Neural cell (in vitro differentiated cells): ENCODE data around the gene DDC. TPM values are rescaled to one million over a fixed set of nuclear protein-coding genes. Genes with fewer than 3 reads are reported as not detected.
A peak's percentile ranks its signal among the peaks of the same experiment; 100 is the strongest.

ENCODE experiments used
- H2AFZ ChIP-seq: fragments of 200-600, 300-800 bp; sonication (generic), shearing (Covaris generic); 2 replicates; pipeline ENCODE4 v1.6.0; 2014; ENCODE audit warnings: low read depth, mild to moderate bottlenecking, antibody characterized with exemption, low read length, moderate library complexity
- H3F3A ChIP-seq: fragments of 200-600 bp; shearing (Covaris generic); 2 replicates; pipeline ENCODE4 v1.6.1; 2016; ENCODE audit warnings: mild to moderate bottlenecking, moderate library complexity, mixed read lengths, antibody characterized with exemption, low read length; ENCODE audit not compliant: insufficient read depth, poor library complexity, severe bottlenecking
- H3K27ac ChIP-seq: fragments of 200-600, 300-800 bp; sonication (generic), shearing (Covaris generic); 2 replicates; pipeline ENCODE4 v1.5.1; 2014; ENCODE audit warnings: mild to moderate bottlenecking, low read length, moderate library complexity
- H3K27me3 ChIP-seq: fragments of 300-800, 200-600 bp; sonication (generic), shearing (Covaris generic); 2 replicates; pipeline ENCODE4 v1.6.0; 2014; ENCODE audit warnings: mild to moderate bottlenecking, low read depth, low read length, moderate library complexity; ENCODE audit not compliant: insufficient read depth
- H3K36me3 ChIP-seq: fragments of 300-800, 200-600 bp; sonication (generic), shearing (Covaris generic); 2 replicates; pipeline ENCODE4 v1.5.1; 2014; ENCODE audit warnings: mild to moderate bottlenecking, antibody characterized with exemption, low read length, moderate library complexity; ENCODE audit not compliant: insufficient read depth
- H3K4me2 ChIP-seq: fragments of 300-800, 200-600 bp; sonication (generic), shearing (Covaris generic); 2 replicates; pipeline ENCODE4 v1.6.0; 2014; ENCODE audit warnings: mild to moderate bottlenecking, low read length
- H3K4me3 ChIP-seq: fragments of 300-800, 200-600 bp; sonication (generic), shearing (Covaris generic); 2 replicates; pipeline ENCODE4 v1.5.1; 2014; ENCODE audit warnings: mild to moderate bottlenecking, low read length, moderate library complexity
- H3K79me2 ChIP-seq: fragments of 200-600 bp; shearing (Covaris generic); replicated peaks from 2 replicates; pipeline ENCODE4 v1.6.0; 2014; ENCODE audit warnings: mild to moderate bottlenecking, low read length, moderate library complexity; ENCODE audit not compliant: insufficient read depth
- H3K9ac ChIP-seq: fragments of 300-800, 200-600 bp; sonication (generic), shearing (Covaris generic); 2 replicates; pipeline ENCODE4 v1.6.1; 2016; ENCODE audit warnings: mild to moderate bottlenecking, low read length, mixed read lengths
- H3K9me2 ChIP-seq: fragments of 200-600 bp; shearing (Covaris generic); 2 replicates; pipeline ENCODE4 v1.6.1; 2016; ENCODE audit warnings: mild to moderate bottlenecking, low read length, mixed read lengths; ENCODE audit not compliant: insufficient read depth
- H3K9me3 ChIP-seq: fragments of 200-600, 300-800 bp; sonication (generic), shearing (Covaris generic); 2 replicates; pipeline ENCODE4 v1.6.1; 2016; ENCODE audit warnings: mild to moderate bottlenecking, mixed run types, low read length, moderate library complexity, mixed read lengths
- H4K20me1 ChIP-seq: fragments of 200-600 bp; shearing (Covaris generic); 2 replicates; pipeline ENCODE4 v1.6.1; 2016; ENCODE audit warnings: mild to moderate bottlenecking, mixed run types; ENCODE audit not compliant: insufficient read depth
- CTCF ChIP-seq: fragments of 450-650 bp; IDR thresholded peaks from 2 replicates; pipeline ENCODE4 v1.5.1; 2014; ENCODE audit warnings: antibody characterized with exemption, mild to moderate bottlenecking, moderate library complexity; ENCODE audit not compliant: poor library complexity, severe bottlenecking
- EP300 ChIP-seq: fragments of 450-650 bp; conservative IDR thresholded peaks from 2 replicates; pipeline ENCODE4 v1.6.1; 2014; ENCODE audit warnings: antibody characterized with exemption, mild to moderate bottlenecking, moderate library complexity; ENCODE audit not compliant: poor library complexity, severe bottlenecking
- EZH2 ChIP-seq: fragments of 200-600, 300-800 bp; shearing (Covaris generic), sonication (generic); IDR thresholded peaks from 2 replicates; pipeline ENCODE4 v1.6.1; 2014; ENCODE audit warnings: antibody characterized with exemption, low read length, borderline replicate concordance, mild to moderate bottlenecking; ENCODE audit not compliant: insufficient read depth, poor library complexity, severe bottlenecking
- MXI1 ChIP-seq: fragments of 450-650 bp; conservative IDR thresholded peaks from 2 replicates; pipeline ENCODE4 v1.6.1; 2014; ENCODE audit warnings: antibody characterized with exemption, mild to moderate bottlenecking; ENCODE audit not compliant: poor library complexity, severe bottlenecking
- POLR2AphosphoS5 ChIP-seq: IDR thresholded peaks from 2 replicates; pipeline ENCODE4 v1.6.1; 2012
- RAD21 ChIP-seq: fragments of 450-650 bp; conservative IDR thresholded peaks from 2 replicates; pipeline ENCODE4 v1.6.1; 2014; ENCODE audit warnings: antibody characterized with exemption, mild to moderate bottlenecking, moderate library complexity
- SMC3 ChIP-seq: fragments of 450-650 bp; conservative IDR thresholded peaks from 2 replicates; pipeline ENCODE4 v1.6.1; 2014; ENCODE audit warnings: antibody characterized with exemption, mild to moderate bottlenecking, moderate library complexity; ENCODE audit not compliant: poor library complexity
- TAF1 ChIP-seq: IDR thresholded peaks from 2 replicates; pipeline ENCODE4 v1.6.1; 2012; ENCODE audit warnings: low read depth
- polyA plus RNA-seq: library from polyadenylated mRNA; depleted of rRNA; stranded (reverse); fragments of >200 nt; gene quantifications from 2 replicates; pipeline ENCODE4 v1.2.3, GENCODE V29; 2014
- TF ChIP-seq, protein P1 (sequence below): IDR thresholded peaks from 2 replicates; pipeline ENCODE4 v1.6.1; 2012; ENCODE audit warnings: borderline replicate concordance

Gene DDC
- polyA plus RNA-seq, 1 donor from 2014 or later, result 42.9 TPM

DNA sequence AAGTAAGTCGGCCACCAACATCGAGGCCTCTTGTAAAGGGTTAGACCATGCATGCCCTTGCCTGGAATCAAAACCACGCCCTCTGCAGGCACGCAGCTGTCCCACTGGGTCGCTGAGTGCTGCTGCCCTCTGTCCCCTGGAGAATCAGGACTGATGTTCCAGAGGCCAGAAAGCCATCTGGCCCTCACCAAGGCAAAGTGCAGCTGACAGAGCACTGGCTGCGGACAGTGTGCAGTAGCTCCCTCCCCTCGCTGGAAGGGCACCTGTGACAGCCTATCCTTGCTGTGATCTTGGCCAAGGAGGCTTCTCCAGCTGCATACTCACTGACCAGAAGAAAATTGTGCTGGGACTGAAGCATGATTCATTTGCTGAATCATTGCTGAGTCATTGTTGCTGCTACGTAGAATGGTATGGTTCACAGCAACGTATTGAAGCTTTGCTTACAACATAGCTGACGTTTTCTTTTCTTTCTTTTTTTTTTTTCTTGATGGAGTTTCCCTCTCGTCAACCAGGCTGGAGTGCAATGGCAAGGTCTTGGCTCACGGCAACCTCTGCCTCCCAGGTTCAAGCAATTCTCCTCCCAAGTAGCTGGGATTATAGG lies 30.4 kb downstream of the DDC start:
- TF ChIP-seq, protein P1, sequence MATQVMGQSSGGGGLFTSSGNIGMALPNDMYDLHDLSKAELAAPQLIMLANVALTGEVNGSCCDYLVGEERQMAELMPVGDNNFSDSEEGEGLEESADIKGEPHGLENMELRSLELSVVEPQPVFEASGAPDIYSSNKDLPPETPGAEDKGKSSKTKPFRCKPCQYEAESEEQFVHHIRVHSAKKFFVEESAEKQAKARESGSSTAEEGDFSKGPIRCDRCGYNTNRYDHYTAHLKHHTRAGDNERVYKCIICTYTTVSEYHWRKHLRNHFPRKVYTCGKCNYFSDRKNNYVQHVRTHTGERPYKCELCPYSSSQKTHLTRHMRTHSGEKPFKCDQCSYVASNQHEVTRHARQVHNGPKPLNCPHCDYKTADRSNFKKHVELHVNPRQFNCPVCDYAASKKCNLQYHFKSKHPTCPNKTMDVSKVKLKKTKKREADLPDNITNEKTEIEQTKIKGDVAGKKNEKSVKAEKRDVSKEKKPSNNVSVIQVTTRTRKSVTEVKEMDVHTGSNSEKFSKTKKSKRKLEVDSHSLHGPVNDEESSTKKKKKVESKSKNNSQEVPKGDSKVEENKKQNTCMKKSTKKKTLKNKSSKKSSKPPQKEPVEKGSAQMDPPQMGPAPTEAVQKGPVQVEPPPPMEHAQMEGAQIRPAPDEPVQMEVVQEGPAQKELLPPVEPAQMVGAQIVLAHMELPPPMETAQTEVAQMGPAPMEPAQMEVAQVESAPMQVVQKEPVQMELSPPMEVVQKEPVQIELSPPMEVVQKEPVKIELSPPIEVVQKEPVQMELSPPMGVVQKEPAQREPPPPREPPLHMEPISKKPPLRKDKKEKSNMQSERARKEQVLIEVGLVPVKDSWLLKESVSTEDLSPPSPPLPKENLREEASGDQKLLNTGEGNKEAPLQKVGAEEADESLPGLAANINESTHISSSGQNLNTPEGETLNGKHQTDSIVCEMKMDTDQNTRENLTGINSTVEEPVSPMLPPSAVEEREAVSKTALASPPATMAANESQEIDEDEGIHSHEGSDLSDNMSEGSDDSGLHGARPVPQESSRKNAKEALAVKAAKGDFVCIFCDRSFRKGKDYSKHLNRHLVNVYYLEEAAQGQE, result no peak
- no peak for TF ChIP-seq POLR2AphosphoS5
- TF ChIP-seq EP300, result no peak
- no peak for TF ChIP-seq RAD21
- TF ChIP-seq CTCF, result no peak
- TF ChIP-seq TAF1, result no peak
- TF ChIP-seq SMC3, result no peak
- no peak for TF ChIP-seq MXI1
- no peak for TF ChIP-seq EZH2
- H3K9me2 ChIP-seq, result no peaks in the 10 kb centered on the region
- H3K9me3 ChIP-seq, result no peaks in the 10 kb centered on the region
- peaks cover 7% of the 10 kb centered on the region for H3F3A ChIP-seq
- no peak overlapping the region for H3K4me2 ChIP-seq
- no peaks in the 10 kb centered on the region for H4K20me1 ChIP-seq
- no peaks in the 10 kb centered on the region for H3K27me3 ChIP-seq
- H3K4me3 ChIP-seq, result no peak overlapping the region
- no peaks in the 10 kb centered on the region for H3K79me2 ChIP-seq
- H3K36me3 ChIP-seq, result no peaks in the 10 kb centered on the region
- H2AFZ ChIP-seq, result no peak overlapping the region
- no peak overlapping the region for H3K27ac ChIP-seq
- H3K9ac ChIP-seq, result no peak overlapping the region

DNA sequence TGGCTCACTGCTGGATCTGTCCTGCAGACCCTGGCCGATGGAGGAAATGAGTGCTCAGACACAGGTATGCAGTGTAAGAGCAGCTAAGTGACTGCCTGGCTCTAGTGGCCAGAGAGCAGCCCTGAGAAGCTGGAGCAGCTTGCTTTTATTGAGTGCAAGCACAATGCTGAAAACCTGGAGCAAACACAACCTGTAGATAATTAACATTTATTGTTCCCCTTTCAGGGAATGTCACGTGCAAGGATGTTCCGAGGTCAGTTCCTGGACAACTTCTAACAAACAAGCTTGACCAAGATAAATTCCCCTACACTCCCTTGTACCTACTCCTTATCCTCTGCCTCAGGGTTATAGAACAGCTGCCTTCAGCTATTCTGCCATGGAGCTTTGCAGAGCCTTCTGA lies 31.3 kb downstream of the DDC start:
- Histone ChIP-seq H3F3A (peaks cover 7% of the 10 kb centered on the region), H3K9ac (no peak overlapping the region), H3K27ac (peak overlapping the region; percentile 99), H4K20me1 (no peaks in the 10 kb centered on the region), H3K27me3 (no peaks in the 10 kb centered on the region), H3K4me3 (no peak overlapping the region), H3K79me2 (no peaks in the 10 kb centered on the region), H3K4me2 (no peak overlapping the region), H2AFZ (no peak overlapping the region), H3K9me2 (no peaks in the 10 kb centered on the region), H3K36me3 (no peaks in the 10 kb centered on the region), H3K9me3 (no peaks in the 10 kb centered on the region)
- TF ChIP-seq RAD21, result no peak
- no peak for TF ChIP-seq CTCF
- TF ChIP-seq MXI1, result no peak
- TF ChIP-seq POLR2AphosphoS5, result no peak
- no peak for TF ChIP-seq SMC3
